Fibroblast of skin of scalp (primary cell): ENCODE measurements around the gene KCTD17.

Source experiments
- DNase-seq: peaks from one replicate; pipeline ENCODE4 v3.0.0-alpha.2; 2013

The KCTD17 gene

DNA sequence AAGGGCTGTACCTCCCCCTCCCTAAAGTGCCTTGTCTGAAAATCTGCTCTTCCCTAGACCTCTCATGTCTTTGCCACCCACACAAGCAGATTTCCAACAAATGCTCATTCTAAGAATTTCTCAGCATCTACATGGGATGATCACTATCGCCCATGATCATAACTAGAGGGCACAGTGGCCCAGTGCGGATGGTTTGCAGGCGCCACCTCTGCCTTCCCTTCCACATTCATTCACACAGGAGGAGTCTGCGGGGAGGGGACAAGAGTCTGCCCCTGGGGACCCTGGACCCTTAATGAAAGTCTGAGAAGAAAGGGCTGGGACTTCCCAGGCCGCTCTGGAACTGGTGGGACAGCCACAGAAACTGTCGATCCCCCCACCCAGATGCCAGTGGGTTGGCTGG lies 28.9 kb downstream of the KCTD17 start:
- DNase-seq, result no peak

DNA sequence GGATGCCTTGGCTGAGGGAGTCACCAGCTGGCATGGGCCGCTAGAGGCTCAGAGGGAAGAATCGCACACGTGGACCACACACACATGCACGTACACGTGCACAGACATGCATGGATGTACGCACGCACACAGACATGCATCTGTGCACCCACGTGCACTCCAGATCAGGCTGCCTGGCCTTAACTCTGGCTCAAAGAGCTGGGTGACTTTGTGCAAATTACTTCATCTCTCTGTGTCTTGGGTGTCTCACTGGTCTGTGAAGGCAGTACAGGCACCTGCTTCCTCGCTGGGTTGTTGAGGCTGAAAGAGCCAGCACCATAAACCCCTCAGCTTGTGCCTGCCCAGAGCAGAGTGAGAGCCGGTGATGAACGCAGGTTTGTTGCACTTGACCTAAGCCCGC lies 29.3 kb downstream of the KCTD17 start:
- peak; percentile 5 for DNase-seq

DNA sequence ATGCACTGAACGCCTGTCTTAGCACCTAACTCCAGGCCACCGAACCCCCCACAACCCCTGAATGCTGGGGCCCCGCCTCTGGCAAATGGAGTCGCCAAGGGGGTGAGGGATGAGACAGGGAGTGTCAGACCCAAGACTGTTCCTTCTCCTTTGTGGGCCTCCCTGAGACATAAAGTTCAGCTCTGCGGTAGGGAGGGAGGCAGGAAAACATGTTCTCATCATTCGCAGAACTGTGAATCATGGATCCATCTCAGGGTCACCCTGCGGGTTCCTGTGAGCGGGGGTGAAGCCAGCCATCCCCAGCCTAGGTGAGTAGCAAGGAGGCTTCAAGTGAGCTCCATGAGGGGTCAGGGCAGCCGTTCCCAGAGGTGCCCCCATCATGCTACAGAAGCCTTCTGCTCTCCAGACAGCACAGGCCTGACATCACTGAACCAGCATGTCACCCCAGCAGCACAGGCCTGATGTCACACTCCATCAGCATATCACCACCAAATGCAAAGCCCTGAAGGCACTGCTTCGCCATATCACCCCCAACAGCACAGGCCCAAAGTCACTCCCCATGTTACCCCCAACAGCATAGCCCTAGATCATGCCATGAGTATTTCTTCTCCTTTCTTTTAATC lies 30.8 kb downstream of the KCTD17 start:
- DNase-seq, result no peak

DNA sequence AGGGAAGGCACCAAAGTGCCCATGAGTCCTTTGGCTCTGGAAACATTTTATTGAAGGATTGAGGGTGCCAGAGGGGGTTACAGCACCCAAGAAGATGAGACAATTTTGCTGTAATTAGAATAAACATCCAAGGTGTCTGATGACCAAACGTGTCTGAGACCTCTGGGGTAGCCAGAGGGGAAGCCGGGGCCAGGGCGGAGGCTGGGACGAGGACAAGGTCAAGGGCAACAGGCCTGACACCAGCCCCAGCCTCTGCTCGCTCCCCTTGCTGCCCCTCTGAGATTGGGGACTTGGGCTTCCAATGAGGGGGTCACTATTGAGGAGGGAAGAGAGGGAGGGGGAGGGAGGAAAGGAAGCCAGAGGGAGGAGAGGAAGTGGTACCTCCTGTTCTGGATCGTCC lies 32.4 kb downstream of the KCTD17 start:
- DNase-seq, result no peak

DNA sequence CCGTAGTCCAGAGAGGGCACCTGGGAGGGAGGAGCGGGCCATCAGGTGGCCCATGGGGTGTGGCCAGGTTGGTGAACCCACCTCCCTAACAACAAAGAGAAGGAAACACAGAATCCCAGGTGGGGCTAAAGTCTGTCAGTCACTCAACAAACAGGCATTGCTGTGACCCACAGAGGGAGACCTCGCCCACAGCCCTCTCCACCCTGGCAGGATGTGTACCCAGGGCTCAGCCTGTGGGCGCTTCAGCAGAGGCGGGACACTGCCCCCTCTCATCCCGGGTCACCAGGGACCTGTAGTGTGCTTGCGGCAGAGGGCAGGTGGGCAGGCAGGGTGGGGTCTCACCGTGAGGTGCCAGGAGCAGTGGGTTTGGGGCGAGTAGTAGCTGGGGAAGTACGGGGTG lies 32.8 kb downstream of the KCTD17 start:
- no peak for DNase-seq

DNA sequence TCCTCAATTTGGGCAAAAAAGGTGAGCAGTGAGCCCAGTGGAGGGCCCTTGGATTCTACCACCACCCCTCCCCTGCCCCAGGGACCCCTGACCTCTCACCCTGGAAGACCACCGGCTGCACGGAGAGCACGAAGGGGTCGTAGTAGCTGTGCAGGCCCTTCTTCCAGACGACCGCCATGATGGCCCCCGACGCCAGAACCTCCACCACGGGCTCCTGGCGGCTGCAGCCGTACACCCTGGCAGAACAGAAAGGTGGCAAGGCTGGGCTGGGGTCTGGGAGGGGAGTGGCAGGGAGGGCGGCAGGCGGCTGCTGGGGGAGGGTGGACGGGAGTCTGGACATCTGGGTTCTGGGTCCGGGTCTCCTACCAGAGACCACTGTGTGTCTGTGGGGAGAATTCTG lies 34.6 kb downstream of the KCTD17 start:
- no peak for DNase-seq

DNA sequence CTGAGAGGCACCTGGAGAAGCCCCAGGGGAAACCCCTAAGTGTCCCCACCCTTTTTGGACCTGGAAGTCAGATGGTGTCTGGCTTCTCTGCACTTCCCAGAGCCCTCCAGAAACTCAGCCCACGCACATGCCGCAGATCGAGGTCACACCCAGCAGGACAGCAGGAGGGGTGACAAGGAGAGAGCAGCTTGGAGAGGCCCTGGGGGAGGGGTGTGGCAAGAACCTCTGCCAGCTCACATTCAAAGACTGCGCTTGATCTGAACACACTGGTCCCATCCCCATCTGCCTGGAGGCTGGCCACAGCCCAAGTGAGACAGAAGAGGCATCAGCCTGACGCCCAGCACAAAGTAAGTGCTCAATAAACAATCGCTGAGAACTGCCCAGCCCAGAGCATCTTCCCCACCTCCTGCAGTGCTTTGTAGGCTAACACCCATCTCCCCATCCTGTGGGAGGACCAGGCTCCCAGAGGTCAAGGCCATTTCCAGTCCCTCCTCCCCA lies 36.6 kb downstream of the KCTD17 start:
- peak; percentile 19 for DNase-seq

DNA sequence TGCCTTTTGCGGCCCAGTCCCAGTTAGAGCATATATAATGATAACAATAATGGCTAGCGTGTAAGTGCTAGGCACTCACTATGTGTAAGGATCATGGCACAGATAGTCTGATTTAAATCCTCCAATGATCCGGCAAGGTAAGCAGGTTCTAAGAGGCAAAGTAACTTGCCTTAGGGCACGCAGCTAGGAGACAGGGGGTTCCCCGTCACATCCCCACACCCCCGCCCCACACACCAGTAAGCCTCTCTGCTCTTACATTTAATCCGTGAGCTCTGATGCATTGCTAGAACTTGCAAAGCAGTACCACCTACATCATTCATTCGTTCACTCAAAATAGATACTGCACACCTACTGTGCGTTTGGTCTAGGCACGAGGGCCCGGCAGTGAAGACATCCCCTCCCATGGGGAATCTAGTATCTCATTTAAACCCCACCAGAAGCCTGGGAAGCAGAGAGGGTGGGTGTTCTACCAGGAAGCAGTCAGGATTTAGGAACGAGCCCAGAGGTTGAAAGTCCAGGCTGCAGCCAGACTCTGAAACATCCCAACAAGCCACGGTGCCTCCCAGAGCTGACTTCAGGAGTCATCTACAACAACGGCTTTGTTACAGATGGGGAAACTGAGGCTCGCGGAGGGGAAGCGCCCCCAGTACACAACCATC lies 37.3 kb downstream of the KCTD17 start:
- no peak for DNase-seq

DNA sequence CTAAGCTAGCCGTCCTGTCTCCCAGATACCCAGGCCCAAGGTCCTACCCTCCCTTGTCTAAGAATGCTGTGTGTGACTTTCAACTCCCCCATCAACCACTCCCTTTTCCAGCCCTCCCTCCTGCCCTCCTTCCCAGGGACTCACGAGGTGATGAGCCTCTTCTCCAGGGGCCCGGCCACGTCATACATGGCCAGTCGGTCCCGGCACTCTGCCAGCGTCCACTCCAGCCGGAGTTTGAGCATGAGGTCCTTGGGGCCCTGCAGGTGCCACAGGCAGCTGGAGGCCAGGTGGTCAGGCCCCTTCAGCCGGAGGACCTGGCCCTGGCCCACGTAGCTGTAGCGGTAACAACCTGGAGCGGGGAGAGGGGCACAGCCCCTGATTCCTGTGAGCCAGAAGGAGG lies 37.9 kb downstream of the KCTD17 start:
- DNase-seq, result no peak

DNA sequence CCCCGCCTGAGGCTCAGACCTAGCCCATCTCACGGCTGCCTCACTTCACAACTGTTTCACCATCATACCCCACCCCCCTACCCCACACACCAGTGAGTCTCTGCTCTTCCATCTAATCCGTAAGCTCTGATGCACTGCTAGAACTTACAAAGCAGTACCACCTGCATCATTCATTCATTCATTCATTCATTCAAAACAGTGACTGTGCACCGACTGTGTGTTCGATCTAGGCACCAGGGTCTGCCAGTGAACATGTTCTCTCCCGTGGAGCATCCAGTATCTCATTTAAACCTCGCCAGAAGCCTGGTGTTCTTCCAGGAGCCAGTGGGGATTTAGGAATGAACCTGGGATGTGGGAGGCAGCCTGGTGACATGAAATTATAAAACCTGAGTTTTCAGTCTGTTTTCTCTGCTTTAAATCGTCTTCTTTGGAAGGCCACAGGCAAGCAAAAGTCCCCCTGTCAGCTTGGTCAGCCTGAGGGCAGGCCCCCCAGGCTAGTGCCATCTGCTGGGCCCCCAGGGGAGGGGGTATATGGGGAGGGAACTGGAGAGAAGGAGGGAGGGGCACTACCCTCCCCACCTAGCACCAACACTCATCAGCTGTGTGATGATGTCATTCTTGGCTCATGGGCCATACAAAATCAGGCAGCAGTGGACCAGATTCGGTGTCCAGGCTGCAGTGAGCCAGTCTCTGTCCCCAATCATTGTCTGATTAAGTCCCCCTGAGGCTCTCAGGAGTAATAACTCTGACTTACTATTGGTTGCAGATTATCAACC lies 39.6 kb downstream of the KCTD17 start:
- no peak for DNase-seq

DNA sequence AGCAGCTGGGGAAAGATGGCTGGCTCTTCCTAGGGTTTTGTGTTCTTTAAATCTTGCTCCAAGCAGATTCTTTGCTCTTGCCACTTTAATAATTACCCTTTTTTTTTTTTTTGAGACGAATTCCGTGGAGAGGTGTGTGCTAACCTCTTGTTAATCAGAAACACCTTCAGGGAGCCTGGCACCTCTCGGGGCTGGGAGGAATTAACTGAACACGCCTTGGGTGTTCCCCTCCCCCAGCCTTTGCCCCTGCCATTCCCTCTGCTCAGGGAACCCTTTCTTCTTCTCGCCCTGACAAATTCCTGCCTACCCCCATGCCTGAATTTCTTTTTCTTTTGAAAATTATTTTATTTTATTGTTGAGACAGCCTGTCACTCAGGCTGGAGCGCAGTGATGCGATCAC lies 40.5 kb downstream of the KCTD17 start:
- no peak for DNase-seq

DNA sequence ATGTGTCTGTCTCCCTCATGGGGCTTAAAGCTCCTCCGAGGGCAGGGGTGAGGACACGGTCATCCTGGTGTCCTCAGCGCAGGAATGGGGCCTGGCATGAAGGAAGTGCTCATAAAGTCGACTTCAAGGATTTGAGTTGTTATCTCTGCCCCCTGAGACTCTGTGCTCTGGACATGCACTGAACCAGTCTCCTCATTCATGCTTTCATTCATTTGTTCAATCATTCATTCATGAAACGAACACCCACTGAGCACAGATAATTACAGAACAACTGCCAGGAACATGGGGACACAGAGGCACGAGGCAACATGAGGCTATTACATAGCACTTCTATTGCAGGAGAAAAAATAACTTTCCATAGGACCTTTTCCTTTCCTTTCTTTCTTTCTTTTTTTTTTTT lies 41.5 kb downstream of the KCTD17 start:
- DNase-seq, result no peak

DNA sequence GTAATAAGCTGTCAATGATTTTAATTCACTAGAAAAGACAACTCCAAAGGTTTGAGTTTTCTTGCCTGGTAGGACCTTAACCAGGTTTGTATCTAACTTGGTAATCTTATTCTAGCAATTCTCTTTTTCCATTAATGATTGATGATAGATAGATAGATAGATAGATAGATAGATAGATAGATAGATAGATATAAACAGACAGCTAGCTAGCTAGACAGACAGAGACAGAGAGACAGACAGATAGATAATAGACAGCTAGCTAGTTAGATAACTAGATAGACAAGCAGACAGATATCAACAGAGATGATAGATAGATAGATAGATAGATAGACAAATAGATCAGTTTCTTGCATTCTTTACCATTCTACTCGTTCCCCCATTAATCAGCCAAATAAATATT lies 42.7 kb downstream of the KCTD17 start:
- no peak for DNase-seq

DNA sequence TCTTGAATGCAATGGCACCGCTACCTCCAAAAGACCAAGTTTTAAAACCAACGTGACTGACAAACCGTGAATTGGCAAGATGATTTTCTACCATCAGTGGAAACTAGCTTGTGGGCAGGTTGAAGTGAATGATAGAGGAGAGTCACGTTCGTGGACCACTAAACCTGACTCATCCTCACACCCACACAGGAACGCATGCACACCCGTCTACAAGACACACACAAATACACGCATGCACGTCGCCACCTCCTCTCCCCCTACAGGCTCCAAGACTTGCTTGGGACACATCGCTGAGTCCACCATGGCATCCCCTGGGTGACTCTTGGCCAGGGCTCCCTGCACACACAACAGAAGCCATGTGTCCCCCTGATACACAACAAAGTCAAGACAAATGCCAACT lies 43.6 kb downstream of the KCTD17 start:
- no peak for DNase-seq

DNA sequence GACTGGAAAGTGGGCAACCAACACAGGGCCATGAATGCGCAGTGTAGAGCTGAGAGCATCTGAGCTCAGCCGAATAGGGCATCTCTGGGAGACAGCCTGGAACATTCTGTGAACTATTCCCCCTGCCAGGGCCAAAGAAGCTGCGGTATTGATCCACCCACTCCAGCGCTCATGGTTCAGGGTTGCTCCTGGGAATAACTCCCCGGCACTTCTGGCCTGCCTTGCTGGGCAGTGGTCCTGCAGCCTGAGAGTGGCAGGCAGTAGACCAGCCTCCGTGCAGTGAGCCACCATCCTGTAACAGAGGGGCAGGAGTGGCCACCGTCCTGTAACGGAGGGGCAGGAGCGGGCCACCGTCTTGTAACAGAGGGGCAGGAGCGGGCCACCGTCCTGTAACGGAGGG lies 45.8 kb downstream of the KCTD17 start:
- DNase-seq, result no peak

DNA sequence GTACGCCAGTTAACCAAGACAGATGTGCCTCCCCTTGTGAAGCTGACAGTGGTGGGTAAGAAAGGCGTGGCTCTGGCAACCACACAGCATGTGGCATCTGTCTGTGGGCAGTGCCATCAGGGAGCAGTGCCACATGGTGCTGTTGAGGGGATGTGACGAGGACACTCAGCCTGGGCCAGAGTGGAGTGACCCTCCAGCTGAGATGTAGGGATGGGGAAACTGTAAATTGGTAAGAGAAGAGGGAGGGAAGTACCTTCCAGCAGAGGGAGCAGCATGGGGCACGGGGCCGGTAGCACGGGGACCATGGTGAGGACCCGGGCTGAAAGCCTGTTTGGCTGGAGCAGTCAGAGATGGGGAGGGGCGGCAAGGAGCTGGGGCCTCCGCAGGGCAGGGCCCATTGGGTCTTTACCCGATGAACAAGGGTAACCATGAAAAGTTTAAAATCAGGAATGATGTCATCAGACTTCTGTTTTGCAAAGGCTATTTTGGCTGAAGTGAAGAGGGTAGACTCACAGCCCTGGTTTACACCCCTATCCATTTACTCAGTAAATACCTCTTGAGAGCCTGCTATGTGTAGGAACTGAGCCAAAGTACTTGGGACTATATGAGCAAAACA lies 47.5 kb downstream of the KCTD17 start:
- no peak for DNase-seq

DNA sequence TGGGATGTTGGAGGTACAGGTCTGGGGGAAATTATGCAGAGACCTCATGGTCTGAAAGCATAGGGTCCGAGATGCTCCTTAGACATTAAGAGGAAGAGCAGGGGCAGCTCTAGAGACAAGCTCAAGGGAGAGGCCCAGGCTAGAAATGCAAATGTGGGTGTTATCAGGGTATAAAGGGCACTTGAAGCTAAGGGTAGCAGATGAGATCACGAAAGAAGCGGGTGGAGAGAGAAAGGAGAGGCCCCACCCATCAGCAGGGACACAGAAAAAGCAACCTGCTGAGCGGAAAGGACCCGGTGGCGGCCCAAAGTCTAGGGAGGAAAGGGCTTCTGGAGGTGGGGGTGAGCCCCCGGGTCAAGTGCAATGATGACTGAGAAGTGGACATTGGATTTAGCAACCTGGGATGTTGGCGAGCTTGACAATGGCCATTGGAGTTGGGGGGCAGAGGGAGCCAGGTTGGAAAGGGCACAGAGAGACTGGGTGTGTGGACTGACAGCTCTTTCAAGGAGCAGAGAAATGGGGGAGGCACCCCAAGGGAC lies 49.1 kb downstream of the KCTD17 start:
- DNase-seq, result no peak

DNA sequence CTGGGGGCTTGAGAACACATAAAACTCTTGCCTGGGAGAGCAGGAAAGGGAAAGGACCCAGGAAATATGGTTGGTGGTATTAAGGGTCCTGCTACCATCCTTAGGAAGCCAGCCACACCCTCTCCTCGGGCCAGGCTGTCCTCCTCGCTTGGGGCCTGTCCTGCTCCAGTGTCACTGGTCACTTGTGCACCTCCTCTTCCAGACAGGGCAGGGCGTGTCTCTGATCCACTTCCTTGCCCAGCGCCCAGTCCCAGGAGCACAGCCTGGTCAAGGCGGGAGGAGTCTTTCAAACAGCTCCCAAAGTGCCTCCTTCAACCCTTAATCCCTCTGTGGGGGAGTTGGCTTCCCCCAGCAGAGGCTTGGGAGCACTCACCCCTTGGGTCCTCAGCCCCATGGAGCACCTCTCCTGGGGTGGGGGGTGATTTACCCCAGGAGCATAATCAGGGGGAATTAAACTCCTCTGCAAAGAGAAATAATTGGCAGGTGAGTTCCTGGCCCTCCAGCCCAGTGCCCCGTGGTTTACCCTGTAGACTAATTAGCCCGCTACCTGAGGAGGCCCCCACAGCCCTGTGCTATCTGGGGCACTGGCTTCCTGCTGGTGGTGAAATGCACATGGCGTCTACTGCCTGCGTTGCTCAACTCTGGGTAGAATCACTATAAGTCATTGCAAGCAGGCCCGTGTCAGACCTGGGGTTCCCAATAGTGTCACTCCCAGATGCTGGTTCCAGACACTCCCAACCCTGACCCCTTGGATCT lies 49.9 kb downstream of the KCTD17 start:
- no peak for DNase-seq

DNA sequence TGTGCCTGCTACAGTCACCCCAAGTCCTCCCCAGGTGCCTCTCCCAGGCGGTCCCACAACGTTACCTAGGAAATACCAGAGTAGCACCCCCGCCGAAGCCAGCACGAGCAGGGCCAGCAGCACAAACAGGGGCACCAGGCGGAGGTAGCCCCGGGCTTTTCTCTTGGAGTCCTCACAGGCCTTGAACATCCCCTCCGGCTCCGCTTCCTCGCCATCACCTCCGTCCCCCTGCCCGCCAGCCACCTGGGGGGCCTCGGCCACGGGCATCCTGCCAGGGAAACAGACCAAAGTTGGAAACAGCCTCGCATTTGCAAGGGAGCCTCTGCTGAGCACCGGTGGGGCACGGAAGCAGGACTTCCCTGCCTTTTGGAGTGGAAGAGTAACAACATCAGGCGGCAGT lies 51.6 kb downstream of the KCTD17 start:
- no peak for DNase-seq

DNA sequence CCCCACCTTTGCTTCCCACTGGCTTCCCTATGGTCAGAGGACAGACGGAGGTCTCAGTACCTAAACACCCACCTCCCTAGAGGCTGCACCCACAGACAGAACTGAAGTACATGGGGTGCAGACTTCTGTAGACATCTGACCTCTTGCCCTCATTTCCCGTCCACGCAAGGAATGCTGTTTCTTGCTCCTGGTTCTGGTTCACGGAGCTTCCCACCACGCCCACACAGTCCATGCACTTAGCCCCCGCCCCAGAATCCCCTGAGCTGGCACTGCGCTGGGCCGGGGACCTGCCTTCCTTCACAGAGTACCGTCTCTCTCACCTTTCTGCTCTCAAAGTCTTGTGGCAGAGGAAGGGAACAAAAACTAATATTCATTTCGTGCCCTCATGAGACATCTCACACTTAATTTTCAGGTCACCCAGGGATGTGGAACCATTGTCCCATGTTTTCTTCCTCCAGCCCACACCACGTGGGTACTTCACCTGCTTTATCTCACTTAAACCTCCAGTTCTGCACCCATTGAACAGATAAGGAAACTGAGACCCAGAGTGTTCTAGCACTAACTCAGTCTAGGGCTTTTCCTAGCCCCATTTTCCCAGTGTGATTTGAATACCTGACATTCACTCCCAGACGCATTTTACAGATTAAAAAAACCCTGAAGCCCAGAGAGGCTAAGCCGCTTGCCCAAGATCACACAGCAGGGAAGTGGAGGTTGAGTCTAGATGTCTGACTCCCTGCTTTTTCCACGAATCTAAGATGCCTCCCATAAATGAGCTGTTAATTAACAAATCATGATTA lies 52.3 kb downstream of the KCTD17 start:
- no peak for DNase-seq

DNA sequence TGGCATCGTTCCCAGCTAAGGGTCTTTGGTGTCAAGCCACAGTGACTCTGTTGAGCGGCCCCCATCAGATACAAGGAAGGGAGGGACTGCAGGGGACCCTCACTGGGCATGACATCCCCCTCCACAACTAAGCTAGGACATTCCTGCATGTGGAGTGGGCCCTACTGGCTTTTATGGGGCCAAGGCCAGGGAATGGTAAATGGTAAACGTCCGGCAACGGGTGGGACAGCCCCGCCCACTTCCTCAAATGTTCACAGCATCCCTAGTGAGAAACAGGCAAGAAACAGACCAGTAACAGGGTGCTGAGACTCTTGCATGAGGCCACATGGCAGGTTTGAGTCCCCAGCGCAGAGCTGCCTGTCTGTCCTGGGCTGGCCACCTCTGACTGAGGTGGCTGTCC lies 53.6 kb downstream of the KCTD17 start:
- no peak for DNase-seq

DNA sequence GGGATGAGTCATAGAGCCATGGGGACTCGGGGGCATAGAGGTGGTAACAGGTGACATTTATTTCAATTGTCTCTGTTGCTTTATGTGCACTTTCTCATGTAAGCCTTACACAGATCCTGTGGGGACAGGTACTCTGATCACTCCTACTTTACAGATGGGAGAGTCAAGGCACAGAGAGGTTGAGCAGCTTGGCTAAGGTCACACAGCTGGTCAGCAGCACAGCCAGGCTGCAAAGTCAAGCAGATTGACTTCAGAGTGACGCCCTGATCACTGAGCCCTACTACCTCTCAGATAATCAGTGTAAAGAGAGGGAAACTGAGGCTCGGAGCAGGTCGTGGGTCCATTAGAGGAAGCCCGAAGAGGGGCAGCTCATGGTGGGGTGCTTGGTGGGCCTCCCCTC lies 54.4 kb downstream of the KCTD17 start:
- DNase-seq, result no peak
